Activated CD8-positive, alpha-beta memory T cell treated with anti-CD3 and anti-CD28 coated beads for 48 hours (primary cell): Measurements from ENCODE around the gene ZDHHC19.
"Not testable (repeated sequence)": the region's sequence is repeated elsewhere in the genome, so short reads cannot be mapped to it uniquely, and the experiment has no call there.

Experiments
- DNase-seq, 3 experiments: peaks; one replicate each; pipeline ENCODE4 v3.0.0-alpha.2; 2020; ENCODE audit warnings: low read depth in 2 of 3, low spot score in 2 of 3

ZDHHC19 gene

DNA sequence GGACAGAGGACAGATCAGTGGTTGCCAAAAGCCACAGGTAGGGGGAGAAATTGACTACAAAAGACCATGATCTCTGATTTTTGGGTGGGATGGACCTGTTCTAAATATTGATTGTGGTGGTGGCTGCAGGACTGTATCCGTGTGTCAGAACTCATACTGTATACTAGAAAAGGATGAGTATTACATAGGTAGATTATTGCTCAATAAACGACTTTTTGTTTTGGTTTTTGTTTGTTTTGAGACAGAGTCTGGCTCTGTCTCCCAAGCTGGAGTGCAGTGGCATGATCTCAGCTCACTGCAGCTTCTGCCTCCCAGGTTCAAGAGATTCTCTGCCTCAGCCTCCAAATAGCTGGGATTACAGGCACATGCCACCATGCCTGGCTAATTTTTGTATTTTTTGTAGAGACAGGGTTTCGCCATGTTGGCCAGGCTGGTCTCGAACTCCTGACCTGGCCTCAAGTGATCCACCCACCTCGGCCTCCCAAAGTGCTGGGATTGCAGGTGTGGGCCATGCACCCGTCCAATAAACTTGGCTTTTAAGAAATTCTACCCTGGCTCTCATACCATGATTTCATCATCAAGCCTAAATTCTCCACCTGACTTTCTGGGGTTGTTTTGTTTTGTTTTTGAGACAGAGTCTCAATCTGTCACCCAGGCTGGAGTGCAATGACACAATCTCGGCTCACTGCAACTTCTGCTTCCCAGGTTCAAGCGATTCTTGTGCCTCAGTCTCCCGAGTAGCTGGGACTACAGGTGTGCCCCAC, 5.6 kb downstream of the ZDHHC19 start:
- not testable (repeated sequence) for DNase-seq

GRCh38 chr3:196203846-196204245, 7.4 kb downstream of the ZDHHC19 start:
- no peak for DNase-seq

DNA sequence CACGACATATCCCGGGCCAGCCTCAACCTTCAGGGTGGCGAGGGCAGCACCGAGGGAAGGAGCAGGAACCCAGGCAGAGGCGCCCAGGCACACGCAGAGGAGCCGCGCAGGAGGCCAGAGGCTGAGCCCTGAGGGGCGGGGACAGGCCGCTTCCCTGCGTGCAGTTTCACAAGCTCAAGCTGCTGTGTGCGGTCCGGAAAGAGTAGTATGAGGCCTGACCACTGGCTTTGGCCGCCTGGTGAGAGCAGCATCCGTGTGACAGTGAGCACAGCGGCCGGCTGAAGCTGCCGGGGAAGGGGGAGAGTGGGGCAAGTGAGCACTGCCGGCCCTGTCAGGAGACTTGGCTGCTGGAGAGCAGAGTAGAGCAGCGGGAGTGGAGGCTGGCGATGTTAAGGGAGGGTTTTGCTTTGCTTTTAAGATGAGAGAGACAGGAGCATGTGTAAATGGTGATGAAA, 8.7 kb downstream of the ZDHHC19 start:
- DNase-seq = no peak

- no peak for DNase-seq
Measured at GRCh38 chr3:196198771-196199753, 12.1 kb downstream of the ZDHHC19 start.

GRCh38 chr3:196198081-196198675, 13.0 kb downstream of the ZDHHC19 start:
- DNase-seq = no peak

DNA sequence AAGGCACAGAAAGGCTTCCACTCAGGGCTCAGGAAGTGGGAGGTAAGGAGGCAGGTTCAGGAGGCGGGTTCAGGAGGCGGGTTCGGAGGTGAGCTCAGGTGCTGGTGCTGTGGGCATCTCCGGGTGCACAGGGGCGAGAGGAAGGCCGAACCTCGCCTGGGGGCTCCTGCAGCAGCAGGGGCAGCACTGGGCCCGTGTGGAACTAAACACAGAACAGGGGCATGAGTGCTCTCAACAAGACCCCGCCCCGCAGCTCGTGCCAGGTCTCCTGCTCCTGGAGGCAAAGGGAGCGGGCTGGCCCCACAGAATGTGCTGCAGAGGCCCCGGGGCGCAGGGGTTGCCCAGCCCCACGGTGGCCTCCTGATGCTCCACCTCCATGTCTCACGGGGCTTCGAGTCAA, 13.7 kb downstream of the ZDHHC19 start:
- no peak for DNase-seq

DNA sequence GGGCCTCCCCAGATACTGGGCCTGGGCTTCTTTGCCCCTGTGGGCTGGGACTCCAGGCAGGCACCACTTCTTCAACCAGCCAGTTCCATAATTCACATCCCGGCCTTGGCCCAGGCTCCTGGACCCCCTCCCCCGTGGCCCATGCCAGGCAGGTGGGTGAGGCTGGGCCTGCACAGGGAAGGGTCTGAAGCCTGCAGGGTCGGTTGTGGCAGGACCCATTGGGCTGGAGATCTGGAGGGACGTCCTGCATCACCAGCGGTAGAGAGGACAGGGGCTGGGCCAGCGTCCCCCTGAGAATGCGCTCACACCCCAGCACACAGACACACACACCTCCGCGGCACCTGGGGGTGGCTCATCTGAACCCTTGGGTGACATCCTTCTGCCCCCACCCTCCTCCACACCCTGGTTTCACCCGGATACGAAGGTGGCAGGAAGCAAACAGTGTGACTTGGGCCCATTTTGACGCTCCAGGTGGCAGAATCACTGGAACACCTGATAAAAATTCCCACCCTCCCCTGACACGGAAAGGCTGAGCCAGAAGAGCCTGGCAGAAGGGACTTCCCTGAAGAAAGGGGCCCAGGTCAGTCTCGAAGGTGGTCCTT, 15.4 kb downstream of the ZDHHC19 start:
- DNase-seq = no peak

DNA sequence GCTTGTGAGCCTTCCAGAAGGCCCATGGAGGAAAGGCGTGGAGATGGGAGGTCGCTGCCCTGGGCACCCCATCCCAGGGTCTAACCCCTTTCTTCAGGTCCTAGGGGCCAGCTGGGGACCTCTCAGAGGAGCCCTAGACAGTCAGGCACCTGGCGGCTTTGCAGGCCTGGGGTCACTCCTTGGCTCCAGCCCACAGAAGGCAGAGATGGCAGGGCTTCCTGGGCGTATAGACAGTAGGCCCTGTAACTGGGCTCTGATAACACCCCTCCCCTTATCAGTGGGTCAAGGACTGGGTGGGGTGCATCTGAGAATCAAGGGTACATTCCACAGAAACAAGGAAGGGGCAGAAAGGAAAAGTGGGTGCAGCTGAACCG, 16.7 kb downstream of the ZDHHC19 start:
- DNase-seq = no peak

DNA sequence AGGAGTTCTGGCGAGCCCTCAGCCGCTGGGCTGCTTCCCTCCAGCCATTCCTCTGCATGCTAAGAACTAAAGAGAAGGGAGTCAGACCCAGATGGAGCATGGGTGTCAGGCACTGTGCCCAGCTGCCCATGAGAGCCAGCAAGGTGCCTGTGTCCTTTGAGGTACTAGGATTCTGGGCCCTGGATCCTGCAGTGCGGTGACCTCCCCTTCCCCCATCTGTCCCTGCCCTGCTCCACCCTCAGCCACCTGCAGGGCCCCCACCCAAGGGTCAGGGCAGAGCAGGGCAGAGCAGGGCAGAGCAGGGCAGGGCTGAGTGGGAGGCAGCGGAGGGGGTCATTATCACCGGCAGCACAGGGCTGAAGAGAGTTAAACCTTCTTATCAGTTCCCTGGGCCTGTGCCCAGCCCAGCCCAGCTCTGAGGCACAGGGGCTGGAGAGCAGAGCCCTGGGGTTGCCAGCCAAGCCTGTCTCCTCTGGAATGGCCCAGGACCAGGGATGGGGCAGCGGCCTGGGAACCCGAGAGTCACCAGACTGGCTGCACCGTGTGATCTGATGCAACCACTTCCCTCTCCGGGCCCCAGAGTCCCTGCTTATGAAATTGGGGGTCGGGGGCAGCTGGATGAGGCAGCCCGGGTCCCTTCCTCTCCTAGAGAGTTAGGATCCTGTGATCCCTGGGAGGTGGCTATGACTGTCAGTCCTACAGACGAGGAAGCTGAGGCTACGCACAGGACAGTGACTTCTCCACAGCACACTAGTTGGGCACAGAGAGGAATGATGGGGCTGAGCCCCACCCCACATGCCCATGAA, 17.3 kb downstream of the ZDHHC19 start:
- DNase-seq = no peak

DNA sequence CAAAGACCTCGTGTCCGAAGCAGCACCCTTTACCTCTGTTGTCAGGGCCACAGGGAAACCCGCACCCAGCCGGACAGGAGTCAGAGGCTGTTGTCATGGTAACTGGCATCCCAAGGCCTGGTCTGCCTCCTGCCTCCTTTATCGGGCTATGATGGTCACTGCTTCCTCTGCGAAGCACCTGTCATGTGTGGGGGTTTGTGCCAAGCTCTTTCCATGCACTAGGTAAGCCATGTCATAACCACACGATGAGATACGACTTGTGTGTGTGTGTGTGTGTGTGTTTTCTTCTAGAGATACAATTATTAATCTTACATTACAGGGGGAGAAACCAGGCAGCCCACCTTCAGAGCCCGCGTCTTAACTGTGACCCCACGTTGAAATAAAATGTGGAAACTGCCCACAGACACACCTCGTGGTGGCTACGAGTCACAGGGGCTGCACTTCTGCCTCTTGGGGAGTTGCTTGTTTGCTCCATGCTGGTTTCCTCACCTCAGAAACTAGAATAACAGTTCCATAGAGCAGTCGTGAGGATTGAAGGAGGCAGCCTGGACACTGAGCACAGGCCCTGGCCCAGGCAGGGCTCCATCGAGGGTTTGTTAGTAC, 18.0 kb downstream of the ZDHHC19 start:
- DNase-seq = no peak

DNA sequence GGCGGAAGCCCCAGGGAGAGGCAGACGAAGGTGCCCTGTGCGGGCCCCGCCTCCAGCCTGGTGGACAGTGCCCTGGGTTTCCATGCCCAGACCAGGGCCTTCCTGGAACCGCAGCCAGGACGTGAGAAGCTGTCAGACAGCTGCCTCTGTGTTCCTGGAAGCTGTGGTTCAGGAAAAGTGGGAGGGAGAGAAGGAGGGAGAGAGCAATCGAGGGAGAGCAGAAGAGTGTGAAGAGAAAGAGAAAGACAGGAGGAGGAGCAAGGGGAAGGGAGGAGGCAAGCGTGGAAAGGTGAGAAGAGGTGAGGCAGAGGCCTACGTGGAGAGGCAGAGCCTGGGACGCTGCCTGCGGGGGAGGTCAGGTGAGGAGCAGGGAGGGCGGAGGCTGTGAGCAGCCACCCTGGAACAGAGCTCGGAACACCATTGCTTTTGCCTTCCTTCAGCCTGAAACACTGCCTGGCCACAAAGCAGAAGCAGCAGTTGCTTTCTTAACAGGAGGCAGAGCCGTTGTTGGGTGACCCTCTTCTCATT, 18.6 kb downstream of the ZDHHC19 start:
- DNase-seq = no peak

DNA sequence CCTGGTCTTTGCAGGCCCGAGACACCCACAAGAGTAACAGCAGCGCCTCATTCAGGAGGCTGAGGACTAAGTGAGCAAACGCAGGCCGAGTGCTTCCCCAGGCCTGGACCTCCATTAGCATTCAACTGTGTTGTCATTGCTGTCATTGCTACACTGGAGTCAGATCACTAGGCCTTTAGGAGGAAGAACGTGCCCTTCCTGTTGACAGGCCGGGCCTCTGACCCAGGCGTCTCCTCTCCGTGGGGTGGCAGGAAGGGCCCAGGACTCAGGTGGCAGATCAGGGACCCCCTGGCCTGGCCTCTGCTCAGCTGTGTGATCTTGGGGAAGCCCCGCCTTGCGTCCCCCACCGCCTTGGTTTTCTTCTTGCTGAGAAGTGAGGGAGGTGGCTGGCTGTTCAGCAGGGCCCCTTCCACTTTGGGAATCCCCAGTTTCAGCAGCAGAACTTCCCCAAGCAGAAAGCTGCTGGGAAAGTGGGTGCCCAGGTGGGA, 19.1 kb downstream of the ZDHHC19 start:
- peak in 1 of 3 experiments; percentile 46 for DNase-seq

DNA sequence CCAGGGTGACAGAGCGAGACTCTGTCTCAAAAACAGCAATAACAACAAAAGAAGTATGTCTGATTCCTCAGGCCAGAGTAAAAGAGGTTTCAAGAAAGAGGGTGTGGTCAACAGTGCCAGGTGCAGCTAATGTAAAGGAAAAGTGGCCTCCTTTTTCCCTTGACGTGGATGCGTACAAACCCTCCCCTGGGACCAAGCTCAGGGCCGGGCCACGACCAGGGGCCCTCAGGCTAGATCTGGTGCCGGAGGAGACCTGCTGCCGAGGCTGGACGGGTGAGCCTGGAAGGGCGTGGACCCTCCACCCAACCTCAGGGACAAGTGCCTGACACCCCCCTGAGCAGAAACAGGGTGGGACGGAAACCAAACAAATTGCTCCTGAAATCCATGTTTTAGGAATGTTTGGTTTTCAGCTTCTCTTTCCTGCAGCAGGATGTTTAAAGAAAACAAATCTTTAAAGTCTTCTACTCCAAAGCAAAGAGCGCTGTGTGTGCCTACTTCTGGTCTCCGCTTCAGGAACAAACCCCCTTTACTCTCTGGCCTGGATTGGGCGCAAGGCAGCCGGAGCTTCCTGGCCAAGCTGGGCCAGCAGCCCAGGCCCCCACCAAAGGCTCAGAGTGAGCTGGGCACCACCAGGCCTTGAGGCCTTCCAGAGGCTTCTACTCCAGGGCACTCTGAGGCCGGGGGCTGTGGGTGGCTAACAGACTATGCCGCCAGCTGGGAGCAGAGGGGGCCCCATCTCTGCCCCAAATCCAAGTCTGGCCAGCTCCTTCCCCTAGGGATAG, 21.4 kb downstream of the ZDHHC19 start:
- DNase-seq = no peak

GRCh38 chr3:196186651-196187573, 24.3 kb downstream of the ZDHHC19 start:
- no peak for DNase-seq

- DNase-seq = no peak
Measured at GRCh38 chr3:196184881-196185280, 26.3 kb downstream of the ZDHHC19 start.

DNA sequence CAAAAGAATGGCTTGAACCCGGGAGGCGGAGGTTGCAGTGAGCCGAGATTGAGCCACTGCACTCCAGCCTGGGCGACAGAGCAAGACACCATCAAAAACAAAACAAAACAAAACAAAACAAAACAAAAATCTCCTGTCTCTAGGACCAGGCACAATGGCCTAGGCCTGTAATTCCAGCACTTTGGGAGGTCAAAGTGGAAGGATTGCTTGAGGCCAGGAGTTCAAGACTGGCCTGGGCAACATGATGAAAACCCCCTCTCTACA, 27.1 kb downstream of the ZDHHC19 start:
- not testable (repeated sequence) for DNase-seq

GRCh38 chr3:196181127-196181546, 30.1 kb downstream of the ZDHHC19 start:
- DNase-seq = no peak

GRCh38 chr3:196180346-196180745, 30.9 kb downstream of the ZDHHC19 start:
- DNase-seq = no peak
